RWPE1 (cell line): ENCODE measurements around the gene IDI1.
"Not testable (repeated sequence)": the region's sequence is repeated elsewhere in the genome, so short reads cannot be mapped to it uniquely, and the experiment has no call there.

Experiments used
- CTCF ChIA-PET: fragments of 350-600 bp; sonication (Branson Sonifier 250); formaldehyde crosslinking; extraction: SDS; loops from one replicate; lab custom pipeline; 2021; lab: Yijun Ruan, JAX
- POLR2A ChIA-PET: fragments of 400-600 bp; formaldehyde crosslinking; extraction: SDS; loops from one replicate; lab custom pipeline; 2020; ENCODE audit warnings: antibody characterized with exemption; ENCODE audit not compliant: low non-redundant PET; lab: Yijun Ruan, JAX
- DNase-seq: peaks from one replicate; pipeline ENCODE4 v3.0.0; 2012; ENCODE audit warnings: low spot score
- H3K27ac ChIP-seq: fragments of 450-650 bp; 2 replicates; pipeline ENCODE4 v1.5.1; 2017
- CTCF ChIP-seq: fragments of 450-650 bp; conservative IDR thresholded peaks from 2 replicates; pipeline ENCODE4 v1.5.1; 2017; ENCODE audit warnings: low read depth, mild to moderate bottlenecking

Gene IDI1

GRCh38 chr10:1040133-1040532 lies 8.8 kb downstream of the IDI1 start:
- no peak overlapping the region for H3K27ac ChIP-seq
- POLR2A ChIA-PET, result no interaction called here
- no peak for TF ChIP-seq CTCF

GRCh38 chr10:1038769-1039168 lies 10.2 kb downstream of the IDI1 start:
- CTCF ChIA-PET, H3K27ac ChIP-seq, DNase-seq, POLR2A ChIA-PET: not testable (repeated sequence)

More at GRCh38 chr10:1040133-1040532, 8.8 kb downstream of the IDI1 start:
- DNase-seq, result no peak
- CTCF ChIA-PET, result no interaction called here

DNA sequence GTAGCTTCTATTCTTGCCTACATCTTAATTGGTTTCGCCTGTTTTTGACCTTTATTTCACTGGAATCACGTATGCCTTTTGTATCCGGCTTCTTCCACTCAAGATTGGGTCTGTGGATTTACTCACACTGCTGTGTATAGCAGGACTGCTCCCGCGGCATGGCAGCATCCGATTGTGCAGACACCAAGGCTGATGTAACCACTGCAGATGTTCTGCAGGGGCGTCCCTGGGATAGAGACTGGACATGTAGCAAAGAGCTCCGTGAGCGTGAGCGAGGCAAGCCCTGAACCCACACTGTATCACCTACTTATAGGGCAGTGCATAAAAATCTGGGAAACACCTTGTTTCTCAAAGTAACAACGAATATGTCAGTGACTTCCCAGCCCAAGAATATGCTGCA lies 11.8 kb downstream of the IDI1 start:
- DNase-seq, result no peak
- CTCF ChIA-PET, result no interaction called here
- peak overlapping the region; percentile 82 for H3K27ac ChIP-seq

DNA sequence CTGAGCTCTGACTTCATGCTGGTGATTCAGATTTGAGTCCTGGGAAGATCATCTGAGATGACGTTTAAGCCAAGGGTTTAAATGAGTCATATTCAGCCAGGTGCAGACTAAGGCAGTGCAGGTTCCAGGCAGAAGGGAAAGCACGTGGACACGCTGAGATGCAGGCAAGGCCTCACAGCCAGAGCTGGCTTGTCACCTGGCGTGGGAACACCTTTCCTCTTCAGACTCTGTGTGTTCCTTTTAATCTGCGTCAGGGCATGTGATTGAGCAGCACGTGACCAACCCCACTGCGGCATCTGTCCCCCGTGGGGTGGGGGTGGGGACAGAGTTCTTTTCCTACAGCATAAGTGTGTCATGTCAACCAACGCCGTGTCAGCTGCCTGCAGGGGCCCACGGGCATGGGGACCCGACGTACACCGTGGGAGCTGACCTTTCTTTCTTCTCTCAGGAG lies 12.6 kb downstream of the IDI1 start:
- peak; percentile 89 for DNase-seq
- ChIA-PET POLR2A (no interaction called here), CTCF (no interaction called here)

More for the DNA sequence above, 11.8 kb downstream of the IDI1 start:
- POLR2A ChIA-PET, result no interaction called here
- TF ChIP-seq CTCF, result no peak

DNA sequence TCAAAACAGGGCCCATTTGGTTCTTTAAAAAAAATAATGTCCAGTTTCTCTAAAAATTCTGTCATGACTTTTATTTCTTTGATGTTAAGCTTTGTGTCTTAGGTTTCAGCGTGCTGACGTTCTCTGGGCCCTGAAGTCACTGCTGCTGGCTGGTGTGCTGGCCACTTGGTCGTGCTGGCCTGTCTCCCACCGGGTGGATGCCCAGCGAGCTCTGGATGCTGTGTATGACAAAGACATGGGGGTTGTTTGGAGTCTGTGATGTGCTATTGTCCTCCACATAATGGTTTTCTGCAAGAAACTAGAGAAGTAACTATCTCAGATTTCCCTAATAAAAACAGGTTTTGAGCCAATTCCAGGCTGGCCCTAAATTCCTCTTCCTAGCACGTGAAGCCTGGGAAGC lies 13.7 kb downstream of the IDI1 start:
- CTCF ChIA-PET, result no interaction called here
- DNase-seq, result no peak
- POLR2A ChIA-PET, result no interaction called here
- TF ChIP-seq CTCF, result no peak
- peak overlapping the region; percentile 82 for H3K27ac ChIP-seq

More for the DNA sequence above, 12.6 kb downstream of the IDI1 start:
- peak overlapping the region; percentile 82 for H3K27ac ChIP-seq
- TF ChIP-seq CTCF, result no peak

- H3K27ac ChIP-seq, result no peak overlapping the region
- no peak for DNase-seq
- TF ChIP-seq CTCF, result no peak
- ChIA-PET POLR2A (no interaction called here), CTCF (no interaction called here)
Measured at GRCh38 chr10:1034758-1035157, 14.2 kb downstream of the IDI1 start.

- CTCF ChIA-PET, result no interaction called here
- POLR2A ChIA-PET, result no interaction called here
- no peak for DNase-seq
- no peak overlapping the region for H3K27ac ChIP-seq
- no peak for TF ChIP-seq CTCF
Measured at GRCh38 chr10:1033601-1034000, 15.3 kb downstream of the IDI1 start.
